Cardiac fibroblast (primary cell): ENCODE measurements around the gene TDRD10.

Experiments
- DNase-seq, 2 donors: peaks; one replicate each; pipeline versions ENCODE4 v3.0.0 to v3.0.0-alpha.2; 2010; ENCODE audit warnings: low read depth in 2 of 2
- H3K4me3 ChIP-seq, 2 donors: replicated peaks in 1 of 2; 1 replicate in 1 of 2; 2 replicates in 1 of 2; pipeline ENCODE4 v1.5.1; 2011; ENCODE audit warnings: low read depth in 2 of 2, low read length in 2 of 2, mild to moderate bottlenecking in 2 of 2, moderate library complexity in 1 of 2
- CTCF ChIP-seq: IDR thresholded peaks from one replicate; pipeline ENCODE4 v1.5.1; 2011; ENCODE audit warnings: low read depth, mild to moderate bottlenecking, low read length, inconsistent platforms

TDRD10 gene

GRCh38 chr1:154468535-154469250 lies 33.3 kb upstream of the TDRD10 start:
- no peak for TF ChIP-seq CTCF
- no peak overlapping the region for H3K4me3 ChIP-seq

GRCh38 chr1:154469844-154470560 lies 32.0 kb upstream of the TDRD10 start:
- TF ChIP-seq CTCF, result no peak
- H3K4me3 ChIP-seq, result no peak overlapping the region

More at GRCh38 chr1:154468535-154469250, 33.3 kb upstream of the TDRD10 start:
- DNase-seq, result no peak

GRCh38 chr1:154471304-154471703 lies 30.7 kb upstream of the TDRD10 start:
- no peak for TF ChIP-seq CTCF
- H3K4me3 ChIP-seq, result no peak overlapping the region
- DNase-seq, result no peak

More at GRCh38 chr1:154469844-154470560, 32.0 kb upstream of the TDRD10 start:
- DNase-seq, result no peak

GRCh38 chr1:154474802-154475201 lies 27.2 kb upstream of the TDRD10 start:
- DNase-seq, result peak; percentile 74 to 80
- no peak for TF ChIP-seq CTCF
- no peak overlapping the region for H3K4me3 ChIP-seq

- no peak for DNase-seq
- H3K4me3 ChIP-seq, result no peak overlapping the region
- no peak for TF ChIP-seq CTCF
These were observed 25.2 kb upstream of the TDRD10 start for GRCh38 chr1:154476791-154477190.

- no peak for DNase-seq
- no peak for TF ChIP-seq CTCF
- H3K4me3 ChIP-seq, result no peak overlapping the region
These were observed 24.0 kb upstream of the TDRD10 start for GRCh38 chr1:154478013-154478412.
